SH-SY5Y (cell line): Measurements from ENCODE around the gene AFF3.

Experiments
- GATA2 ChIP-seq: IDR thresholded peaks from 2 replicates; pipeline ENCODE4 v1.6.1; 2011; ENCODE audit warnings: mild to moderate bottlenecking, low read depth, low read length
- GATA3 ChIP-seq: IDR thresholded peaks from 2 replicates; pipeline ENCODE4 v1.6.1; 2011; ENCODE audit warnings: low read depth, mild to moderate bottlenecking, low read length, moderate library complexity

DNA sequence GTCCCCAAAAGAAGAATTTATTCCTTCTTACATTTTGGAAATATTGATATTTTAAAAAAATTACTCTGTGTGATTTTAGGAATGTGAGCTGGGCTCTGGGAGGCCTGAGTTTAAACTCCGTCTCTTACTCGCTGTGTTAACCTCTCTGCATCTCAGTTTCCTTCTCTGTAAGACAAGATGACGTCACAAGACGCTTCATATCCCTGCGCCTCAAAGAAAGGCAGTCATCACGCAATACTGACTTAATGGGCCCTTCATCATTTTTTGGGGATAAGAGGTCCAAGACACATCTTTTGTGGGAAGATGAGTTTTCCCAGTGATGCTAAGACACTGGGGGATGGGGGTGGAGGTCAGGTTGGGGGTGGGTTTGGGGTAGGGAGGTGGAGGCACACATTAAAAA is 320.4 kb downstream of the AFF3 start:
- no peak for TF ChIP-seq GATA2
- no peak for TF ChIP-seq GATA3
